Stimulated activated CD4-positive, alpha-beta T cell treated with anti-CD3 and anti-CD28 coated beads, Interleukin-12 subunit alpha, Interleukin-12 subunit beta, amount 100 ng/mL, for 24 hours (primary cell): ENCODE results near the gene CFAP221.

Experiments
- DNase-seq, 2 experiments: peaks; one replicate each; pipeline ENCODE4 v3.0.0-alpha.2; 2020; ENCODE audit warnings: low read depth in 2 of 2

Gene CFAP221

DNA sequence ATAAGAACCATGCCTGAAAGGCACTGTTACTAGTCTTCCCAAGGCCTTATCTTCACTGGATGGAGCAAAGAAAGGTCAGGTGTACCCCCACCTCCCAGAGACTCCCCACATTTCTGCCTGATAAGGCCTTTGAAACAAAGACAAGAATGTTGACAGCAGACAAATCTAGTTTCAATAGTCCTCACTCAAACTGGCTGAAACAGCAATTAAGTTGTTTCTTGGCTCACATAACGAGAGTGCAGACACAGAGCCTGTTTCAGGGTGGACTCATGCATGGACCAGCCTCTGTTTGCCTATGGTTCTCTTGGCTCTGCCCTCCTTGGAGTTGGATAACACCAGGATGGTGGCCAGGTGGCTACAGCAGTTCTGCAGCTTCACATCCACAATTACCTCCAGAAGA, 7.5 kb upstream of the CFAP221 start:
- DNase-seq: no peak

DNA sequence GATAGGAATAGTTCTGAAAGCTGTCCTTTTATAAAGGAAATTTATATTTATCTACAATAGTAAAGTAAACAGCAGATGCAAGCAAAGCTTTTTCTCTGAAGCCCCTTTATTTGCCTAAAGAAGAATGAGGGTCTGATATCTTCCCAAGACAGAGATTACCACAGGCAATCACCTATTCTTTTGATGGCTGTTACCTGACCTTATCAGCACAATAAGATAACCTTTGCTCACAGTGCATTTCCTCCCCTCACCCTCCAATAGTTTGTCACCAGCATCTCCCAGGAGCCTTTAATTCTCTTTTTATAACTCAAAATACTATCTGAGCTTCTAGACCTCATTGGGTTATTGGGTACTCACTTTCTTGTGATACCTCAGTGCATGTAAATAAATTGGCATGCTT, 6.5 kb upstream of the CFAP221 start:
- no peak for DNase-seq

DNA sequence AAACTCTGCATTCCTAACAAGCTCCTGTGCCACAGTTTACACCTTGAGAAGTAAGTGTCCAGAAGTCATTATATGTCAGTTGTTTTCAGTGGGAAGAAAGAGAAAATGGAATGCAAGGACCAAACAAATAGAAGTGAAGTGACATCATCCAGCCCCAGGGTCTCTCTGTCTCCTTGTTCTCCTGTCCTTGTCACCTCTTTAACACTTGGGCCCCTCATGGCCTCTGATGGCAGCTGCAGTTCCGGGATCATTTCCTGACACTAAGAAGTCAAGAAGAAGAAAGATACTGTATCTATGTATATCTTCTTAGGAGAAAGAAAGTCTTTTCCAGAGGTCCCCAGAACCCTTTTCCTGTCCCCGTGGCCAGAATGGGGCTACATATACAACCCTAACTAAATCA, 2.8 kb upstream of the CFAP221 start:
- DNase-seq: no peak

DNA sequence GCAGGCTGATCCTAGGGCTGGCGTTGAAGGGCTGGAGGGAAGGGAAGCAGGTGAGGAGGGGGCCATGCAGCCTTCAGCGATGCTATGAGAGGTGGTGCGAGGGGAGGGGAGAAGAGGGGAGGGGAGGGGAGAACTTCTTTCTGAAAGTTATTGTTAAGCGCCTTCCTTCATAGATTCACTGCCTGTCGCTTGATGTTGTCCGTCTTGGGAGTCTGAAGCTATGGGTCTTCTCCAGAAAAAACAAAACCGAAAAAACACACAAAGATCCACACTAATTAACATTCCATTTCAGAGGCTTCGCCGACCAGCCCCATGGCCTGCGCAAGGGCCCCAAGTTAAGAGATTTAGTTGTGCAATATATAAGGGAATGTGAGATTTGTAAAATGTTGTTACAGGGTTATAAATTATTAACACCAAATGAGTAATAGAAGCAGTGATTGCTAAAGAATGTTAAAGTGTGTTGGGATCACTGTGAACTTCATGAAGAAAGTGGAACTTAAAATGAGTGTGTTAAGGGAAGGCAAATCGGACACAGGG, 758 bp downstream of the CFAP221 start:
- no peak for DNase-seq

DNA sequence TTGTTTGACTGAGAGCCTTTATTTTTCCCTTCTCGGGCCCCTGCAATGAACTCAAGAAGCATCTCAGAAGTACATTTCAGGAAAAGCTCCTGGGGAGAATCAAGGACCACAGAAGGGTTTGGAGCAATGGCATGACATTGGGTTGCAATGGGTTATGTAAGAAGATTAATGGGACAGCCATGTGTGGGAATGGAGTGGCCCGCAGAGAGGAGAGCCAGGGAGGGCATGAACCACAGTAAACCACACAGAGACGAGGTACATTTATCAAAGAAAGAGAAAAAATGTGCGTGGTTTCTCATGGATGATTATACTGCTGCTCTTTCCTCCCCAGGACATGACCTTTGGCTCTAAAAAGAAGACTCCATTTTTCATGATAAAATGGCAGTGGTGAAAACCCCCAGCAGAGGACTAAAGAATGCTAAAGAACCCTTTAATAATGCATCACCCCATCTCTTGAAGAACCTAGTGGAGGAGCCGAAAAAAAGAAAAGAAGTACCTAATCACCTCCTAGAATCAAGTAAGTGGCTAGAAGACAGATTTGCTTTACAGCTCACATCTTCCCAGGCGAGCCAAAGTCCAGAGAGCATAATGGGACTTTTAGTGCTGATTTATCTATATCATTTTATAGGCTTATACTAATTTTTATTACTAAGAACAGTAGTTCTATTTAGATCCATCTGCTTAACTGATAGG, 1.7 kb downstream of the CFAP221 start:
- no peak for DNase-seq

DNA sequence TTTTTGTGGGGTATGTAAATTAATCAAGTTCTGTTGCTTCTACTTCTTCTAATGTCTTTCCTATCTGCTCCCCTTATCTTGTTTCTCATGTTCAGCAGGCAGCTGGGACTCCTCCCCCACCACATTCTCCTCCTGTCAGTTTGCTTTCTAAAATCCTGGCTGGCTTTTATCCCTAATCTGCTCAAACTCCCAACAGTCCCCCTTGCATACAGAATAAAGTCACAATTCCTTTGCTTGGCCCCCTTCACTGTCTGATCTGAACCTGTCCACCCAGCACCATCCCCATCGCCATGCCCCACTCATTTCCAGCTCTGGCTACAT, 2.2 kb downstream of the CFAP221 start:
- DNase-seq: no peak

DNA sequence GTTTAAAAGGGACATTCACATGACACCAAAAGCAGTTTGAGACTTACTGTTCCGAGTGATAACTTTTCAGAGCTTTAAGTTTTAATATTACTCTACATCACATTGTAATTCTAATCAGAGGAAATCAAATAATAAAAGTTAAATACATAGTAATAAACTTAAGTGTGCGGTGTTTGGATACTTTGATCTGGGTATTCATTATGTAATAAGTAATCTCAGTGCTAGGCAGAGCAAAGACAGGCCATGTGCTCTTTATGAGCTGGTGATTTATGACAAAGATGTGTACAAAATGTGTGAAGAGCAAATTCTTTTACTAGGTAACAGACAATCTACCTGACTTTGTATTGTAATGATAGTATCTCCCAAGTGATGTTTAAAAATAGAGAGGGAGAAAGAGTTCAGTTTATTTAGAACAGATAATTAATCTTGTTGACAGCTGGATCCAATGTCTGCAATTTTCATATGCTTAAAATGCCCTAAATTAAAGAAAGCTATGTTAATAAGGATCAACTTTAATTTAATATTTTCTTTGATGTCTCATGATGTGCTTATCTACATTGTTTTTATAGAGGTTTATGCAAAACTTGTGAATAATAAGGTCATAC, 4.4 kb downstream of the CFAP221 start:
- DNase-seq: no peak

DNA sequence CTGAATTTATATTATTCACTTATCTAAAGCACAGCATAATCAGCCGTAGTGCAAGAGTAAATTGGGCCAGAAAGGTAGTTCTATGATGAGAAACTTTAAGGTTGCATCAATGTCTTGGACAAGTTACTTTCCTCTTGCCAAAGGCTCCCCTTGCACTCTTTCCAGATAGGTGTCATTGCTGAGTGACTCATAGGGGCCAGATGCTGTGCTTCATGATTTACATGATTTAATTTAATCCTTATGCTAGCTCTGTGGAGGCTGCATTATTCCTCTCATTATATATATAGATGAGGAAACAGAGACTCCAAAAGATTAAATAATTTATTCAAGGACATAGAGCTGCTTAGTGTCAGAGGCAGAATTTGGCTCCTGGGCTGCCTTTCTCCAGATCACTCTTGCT, 5.0 kb downstream of the CFAP221 start:
- DNase-seq: no peak

DNA sequence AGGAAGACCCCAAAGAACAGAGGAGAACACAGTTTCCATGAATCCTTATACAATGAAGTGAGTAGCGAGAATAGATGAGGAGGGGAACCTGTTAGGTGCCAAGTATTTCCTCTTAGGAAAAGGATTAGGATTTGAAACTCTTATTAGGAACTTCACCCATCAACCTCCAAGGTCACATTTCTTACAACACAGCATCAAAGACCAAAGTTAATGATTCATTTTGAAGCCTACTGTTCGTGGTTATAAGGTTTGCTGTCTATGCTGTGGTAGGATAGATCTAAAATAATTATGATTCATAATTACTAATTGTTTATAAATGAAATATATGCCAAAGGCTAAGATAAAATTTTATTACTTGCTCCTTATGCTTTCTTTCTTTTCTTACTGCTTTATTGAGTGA, 6.1 kb downstream of the CFAP221 start:
- DNase-seq: no peak

DNA sequence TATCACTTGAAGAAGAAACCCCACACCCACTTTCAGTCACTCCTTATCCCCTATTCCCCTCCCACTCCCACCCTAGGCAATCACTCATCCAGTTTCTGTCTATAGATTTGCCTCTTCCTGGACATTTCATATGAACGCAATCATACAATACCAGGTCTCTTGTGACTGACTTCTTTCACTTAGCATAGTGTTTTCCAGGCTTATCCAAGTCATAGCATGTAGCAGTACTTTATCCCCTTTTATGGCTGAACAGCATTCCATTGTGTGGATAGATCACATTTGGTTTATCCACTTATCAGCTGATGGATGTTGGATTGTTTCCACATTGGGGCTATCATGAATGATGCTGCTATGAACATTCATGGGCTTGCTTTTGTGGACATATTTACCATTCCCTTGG, 6.6 kb downstream of the CFAP221 start:
- DNase-seq: no peak

DNA sequence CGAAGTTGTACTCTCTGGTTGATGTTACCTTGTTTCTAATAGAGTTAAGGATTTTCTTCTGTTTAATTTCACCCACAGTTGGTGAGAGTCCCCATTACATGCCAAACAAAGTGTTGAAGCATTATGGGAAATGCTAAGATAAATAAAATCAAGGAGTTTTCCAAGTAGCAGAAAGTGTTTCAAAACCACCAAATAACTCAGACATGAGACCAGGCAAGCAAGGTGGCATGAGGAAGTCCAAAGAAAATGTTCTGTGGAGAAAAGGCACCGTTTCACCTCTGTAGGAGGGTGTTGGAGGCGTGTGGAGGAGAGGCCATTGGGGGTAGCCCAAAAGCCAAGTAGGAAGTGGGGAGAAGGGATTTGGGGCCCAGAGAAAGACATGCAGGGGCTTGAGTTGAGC, 8.7 kb downstream of the CFAP221 start:
- DNase-seq: no peak

DNA sequence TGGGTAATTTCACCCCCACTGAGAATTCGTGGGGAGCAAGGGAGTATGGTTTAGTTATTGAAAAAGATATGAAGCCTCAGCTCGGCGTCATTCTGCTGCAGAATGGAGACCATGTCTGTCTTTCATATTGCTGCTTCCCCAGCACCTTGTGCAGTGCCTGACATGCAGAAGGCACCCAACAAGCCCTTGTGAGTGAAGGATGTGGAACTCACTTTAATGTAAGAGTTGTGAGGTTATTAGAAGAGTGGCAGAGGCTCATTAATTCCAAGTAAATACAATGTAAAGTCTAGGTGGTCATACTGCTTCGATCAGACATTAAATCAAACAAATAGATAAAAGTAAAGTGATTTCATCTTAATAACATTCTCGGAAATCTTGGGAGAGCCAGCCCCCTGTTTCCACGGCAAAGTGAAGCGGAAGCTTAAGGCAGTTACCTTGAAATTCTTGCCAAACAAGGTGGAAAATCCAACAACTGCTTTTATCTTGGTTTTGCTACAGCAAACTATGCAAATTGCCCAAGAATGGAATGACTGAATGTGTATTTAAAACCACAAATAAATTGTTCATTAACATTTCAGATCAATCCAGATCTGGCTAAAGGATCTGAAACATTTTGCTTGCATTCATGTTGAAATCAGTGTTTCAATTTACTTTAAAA, 9.6 kb downstream of the CFAP221 start:
- no peak for DNase-seq

DNA sequence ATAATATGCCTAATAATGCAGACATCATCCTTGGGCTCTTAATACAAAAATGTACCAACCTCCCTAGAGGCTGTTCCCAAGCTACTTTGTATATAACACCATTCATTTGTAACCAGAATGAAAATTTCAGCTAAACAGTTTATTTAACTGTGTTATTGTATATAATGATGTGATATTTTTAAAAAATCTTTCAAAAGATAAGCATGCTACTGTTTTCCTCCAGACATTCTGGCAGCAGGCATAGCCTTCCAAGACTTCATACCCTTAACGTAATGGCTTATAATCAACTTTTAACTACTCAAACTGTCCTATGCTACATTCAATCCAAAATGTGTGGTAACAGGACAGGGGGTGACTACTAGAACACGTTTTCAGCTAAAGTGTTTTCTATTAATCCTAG, 21.2 kb downstream of the CFAP221 start:
- no peak for DNase-seq

DNA sequence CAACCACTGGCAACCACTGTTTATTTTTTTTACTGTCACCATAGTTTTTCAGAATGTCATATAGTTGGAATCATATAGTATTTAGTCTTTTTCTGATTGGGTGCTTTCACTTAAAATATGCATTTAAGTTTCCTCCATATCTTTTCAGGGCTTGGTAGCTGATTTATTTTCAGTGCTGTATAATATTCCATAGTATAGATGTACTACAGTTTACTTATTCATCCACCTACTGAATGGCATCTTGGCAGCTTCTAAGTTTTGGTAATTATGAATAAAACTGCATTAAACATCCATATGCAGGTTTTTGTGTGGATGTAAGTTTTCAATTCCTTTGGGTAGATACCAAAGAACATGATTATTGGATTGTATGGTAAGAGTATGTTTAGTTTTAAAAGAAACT, 23.0 kb downstream of the CFAP221 start:
- no peak for DNase-seq

DNA sequence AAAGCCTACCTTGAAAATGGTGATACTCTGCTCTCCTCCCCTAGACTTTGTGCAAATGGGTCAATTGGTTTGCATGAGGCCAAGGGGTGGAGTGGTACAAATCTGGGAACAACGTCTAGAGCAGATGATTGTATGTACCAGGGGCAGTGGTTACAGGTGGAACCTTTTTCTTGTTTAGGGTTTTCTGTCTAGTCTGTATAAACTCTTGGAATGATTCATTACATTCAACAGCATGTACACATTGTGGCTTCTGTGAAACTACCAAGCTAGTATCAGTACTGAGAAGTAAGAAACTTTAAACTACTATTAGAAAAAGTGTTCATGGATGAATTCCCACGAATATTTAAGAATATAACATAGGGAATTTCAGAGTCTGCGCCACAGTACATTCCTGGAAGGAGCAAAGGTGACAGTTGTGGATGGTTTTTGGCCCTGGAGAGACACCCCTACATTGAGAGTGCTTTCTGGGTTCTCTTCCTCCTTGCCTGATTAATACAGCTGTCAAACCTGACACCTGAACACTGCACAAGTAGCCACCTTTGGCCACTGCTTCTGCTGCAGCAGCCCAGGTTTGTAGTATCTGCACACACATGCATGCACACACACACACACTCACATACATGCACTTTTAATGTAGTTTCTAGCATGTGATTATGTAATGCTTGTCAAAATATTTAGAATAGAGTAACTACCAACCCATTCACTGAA, 30.0 kb downstream of the CFAP221 start:
- DNase-seq: no peak

DNA sequence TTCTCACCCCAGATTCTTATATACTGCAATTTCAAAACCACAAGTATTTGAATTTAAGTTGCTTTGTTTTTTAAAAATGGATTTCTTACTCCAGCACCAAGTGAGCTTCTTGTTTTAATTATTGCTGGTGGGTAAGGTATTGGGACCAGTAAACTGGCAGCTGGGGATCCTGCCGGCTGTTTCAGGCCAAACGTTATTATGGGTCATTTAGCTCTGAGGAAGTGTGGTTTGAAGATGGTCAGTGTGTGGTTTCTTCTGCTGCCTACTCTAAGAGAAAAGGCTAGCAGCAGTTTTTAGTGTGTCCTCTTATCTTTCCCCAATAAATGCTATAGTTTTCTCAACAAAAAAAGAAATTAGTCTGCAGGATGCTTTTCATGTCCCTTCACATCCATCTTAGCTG, 30.6 kb downstream of the CFAP221 start:
- no peak for DNase-seq

DNA sequence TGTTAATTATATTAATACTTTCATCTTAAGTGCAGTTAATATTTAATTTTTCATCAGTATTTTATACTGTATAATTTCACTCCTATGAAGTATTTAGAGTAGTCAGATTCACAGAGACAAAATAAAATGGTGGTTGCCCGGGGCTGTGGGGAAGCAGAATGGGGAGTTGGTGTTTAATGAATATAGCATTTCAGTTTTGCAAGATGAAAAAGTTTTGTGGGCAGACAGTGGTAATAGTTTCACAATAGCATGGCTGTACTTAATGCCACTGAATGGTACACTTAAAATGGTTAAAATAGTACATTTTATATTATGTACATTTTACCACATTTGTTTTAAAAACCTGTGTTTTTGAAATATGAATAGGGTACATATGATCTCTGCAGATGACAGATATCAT, 31.2 kb downstream of the CFAP221 start:
- no peak for DNase-seq

DNA sequence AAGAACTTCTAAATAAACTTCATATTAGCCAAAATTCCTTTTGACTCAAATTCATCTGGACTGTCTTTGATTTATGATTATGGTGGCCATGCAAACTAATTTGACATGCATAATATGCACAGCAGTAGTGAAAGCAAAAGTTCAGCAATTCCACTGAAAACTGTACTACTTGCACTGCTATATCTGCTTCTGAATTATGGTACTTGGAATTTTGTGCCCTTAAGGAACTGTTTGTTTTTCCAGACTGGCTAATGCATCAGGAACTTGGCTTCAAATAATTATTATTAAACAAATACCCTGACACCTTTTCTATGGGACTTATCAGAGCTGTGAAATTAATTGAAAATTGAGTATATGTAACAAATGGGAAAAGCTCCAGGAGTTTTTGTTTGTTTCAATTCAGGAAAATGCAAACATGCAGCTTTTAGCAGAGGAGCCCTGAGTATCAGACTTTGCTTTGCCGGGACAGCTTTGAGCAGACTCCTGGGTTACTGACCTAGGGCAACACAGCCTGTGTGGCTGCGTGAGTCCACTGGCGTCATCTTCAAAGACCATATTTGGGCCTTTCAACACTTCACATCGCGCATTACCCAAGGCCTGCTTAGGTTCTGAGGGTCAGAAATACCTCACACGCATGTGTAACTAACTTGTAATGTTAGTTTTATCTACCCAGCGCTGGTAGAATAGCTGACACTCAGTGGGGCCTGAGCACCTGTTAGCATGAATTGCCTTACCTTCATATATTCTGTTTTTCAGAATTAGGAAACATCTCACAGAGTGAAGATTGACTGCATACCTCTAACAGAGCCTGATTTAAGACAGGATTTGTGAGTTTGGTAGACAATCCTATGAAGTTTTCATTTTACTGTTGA, 35.4 kb downstream of the CFAP221 start:
- no peak for DNase-seq

DNA sequence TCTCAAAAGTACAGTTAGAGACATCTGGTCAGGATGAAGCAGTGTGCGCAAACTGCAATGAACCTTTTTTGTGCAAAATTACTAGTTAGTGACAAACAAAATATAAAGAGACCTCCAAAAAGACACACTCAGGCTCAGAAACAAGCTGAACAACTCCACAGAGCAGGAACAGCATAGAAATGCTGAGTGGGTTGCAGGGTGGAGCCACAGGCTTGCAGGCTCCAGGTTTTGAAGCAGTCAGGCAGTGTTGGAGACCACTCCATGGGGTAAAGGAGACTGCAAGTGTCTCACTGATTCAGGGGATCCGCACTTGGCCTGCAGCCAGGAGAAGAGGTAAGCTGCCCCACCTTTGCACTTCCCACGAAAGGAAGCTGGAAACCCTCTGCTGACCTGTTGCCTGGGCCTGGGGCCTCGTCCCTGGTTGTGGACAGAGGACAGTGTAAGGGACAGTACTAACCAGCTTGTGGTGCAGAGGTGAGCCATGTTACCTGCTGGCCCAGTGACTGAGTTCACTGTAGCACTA, 36.4 kb downstream of the CFAP221 start:
- DNase-seq: no peak

DNA sequence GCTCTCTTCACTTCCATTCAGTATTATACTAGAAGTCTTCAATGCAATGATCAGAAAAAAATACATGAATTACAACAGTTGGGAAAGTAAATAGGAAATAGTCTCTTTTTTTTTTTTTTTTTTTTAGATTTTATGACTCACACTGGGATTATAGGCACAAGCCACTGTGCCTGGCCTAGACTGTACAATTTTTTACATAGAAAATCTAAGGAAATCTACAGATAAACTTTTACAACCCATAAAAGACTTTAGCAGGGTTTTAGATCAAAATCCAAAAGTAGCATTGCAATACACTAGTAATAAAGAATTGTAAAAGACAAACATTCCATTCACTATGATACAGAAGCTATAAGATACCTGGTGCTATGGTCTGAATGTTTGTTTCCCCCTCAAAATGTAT, 39.0 kb downstream of the CFAP221 start:
- no peak for DNase-seq

DNA sequence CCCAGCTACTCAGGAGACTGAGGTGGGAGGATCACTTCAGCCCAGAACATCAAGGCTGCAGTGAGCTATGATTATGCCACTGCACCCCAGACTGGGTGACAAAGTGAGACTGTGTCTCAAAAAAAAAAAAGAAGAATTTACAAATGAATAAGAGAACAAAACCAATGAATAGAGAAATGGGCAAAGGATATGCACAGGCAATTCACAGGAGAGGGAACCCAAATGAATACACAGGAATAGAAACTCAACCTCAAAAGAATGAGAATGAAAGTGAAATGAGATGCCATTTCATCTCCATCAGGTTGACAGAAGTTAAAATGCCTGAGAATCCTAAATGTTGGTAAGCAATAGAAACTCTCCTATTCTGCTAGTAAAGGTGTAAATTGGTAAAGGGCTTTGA, 40.2 kb downstream of the CFAP221 start:
- no peak for DNase-seq

DNA sequence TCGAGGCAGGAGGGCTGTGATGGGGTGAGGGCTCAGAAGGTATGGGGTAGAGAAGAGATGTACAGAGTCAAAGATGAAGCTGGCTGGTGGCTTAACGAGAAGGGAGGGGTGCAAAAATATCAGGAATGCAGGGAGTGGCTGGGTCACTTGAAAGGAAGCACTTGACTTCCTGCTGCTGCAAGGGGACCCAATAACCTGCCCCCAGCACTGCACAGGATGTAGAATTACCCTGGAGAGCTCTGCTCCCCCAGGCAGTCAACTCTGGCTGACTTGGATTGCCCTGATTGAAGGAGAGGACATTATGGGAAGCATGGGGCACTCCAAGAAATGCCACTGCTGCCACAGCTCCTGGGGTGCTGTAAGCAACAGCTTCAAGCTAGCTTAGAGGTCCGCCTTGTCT, 41.8 kb downstream of the CFAP221 start:
- DNase-seq: no peak
